ENCODE data around the gene GALNT17. TPM values are rescaled to one million over a fixed set of nuclear protein-coding genes. Genes with fewer than 3 reads are reported as not detected.
"Not testable (repeated sequence)": the region's sequence is repeated elsewhere in the genome, so short reads cannot be mapped to it uniquely, and the experiment has no call there.

The GALNT17 gene
- polyA plus RNA-seq, 1 donor from 2014 or later: 15.7 TPM

DNA sequence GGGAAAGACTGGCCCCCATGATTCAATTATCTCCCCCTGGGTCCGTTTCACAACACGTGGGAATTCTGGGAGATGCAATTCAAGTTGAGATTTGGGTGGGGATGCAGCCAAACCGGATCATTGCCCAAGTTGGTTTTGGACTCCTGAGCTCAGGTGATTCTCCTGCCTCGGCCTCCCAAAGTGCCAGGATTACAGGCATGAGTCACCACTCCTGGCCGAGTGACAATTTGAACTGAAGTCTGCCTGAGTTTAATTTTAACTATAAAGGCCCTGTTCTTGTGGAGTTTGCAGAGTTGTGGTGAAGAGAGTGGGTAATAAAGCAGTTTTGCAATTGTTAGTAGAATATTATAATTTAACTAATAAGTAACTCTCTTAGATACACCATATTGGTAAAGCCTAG, 78.3 kb downstream of the GALNT17 start:
- Histone ChIP-seq H3K4me3 (ENCODE audit: low read length) (no peak overlapping the region), H3K36me3 (ENCODE audit: insufficient read depth, low read length) (no peaks in the 10 kb centered on the region), H2AFZ (ENCODE audit: low read depth, low read length) (no peak overlapping the region), H3K27me3 (ENCODE audit: insufficient read depth, low read depth, low read length) (no peaks in the 10 kb centered on the region), H3K9me2 (ENCODE audit: insufficient read depth, low read length) (no peaks in the 10 kb centered on the region), H4K20me1 (ENCODE audit: insufficient read depth) (no peaks in the 10 kb centered on the region), H3K27ac (ENCODE audit: low read length) (no peak overlapping the region), H3K9me3 (ENCODE audit: low read length) (no peaks in the 10 kb centered on the region), H3K4me2 (ENCODE audit: low read length) (no peak overlapping the region), H3K79me2 (replicated peaks; ENCODE audit: insufficient read depth, low read length) (no peaks in the 10 kb centered on the region), H3F3A (ENCODE audit: insufficient read depth, low read length, poor library complexity, severe bottlenecking) (no peaks in the 10 kb centered on the region), H3K9ac (ENCODE audit: low read length) (no peak overlapping the region)
- TF ChIP-seq SMC3 (conservative IDR thresholded peaks at IDR 0.05; ENCODE audit: poor library complexity) (no peak), EZH2 (IDR thresholded peaks at IDR 0.05; ENCODE audit: borderline replicate concordance, insufficient read depth, low read length, poor library complexity, severe bottlenecking) (no peak), REST (IDR thresholded peaks at IDR 0.05; ENCODE audit: borderline replicate concordance) (no peak), RAD21 (conservative IDR thresholded peaks at IDR 0.05) (no peak), EP300 (conservative IDR thresholded peaks at IDR 0.05; ENCODE audit: poor library complexity, severe bottlenecking) (no peak), POLR2AphosphoS5 (IDR thresholded peaks at IDR 0.05) (no peak), TAF1 (IDR thresholded peaks at IDR 0.05; ENCODE audit: low read depth) (no peak), MXI1 (conservative IDR thresholded peaks at IDR 0.05; ENCODE audit: poor library complexity, severe bottlenecking) (no peak)
- TF ChIP-seq, protein P1, sequence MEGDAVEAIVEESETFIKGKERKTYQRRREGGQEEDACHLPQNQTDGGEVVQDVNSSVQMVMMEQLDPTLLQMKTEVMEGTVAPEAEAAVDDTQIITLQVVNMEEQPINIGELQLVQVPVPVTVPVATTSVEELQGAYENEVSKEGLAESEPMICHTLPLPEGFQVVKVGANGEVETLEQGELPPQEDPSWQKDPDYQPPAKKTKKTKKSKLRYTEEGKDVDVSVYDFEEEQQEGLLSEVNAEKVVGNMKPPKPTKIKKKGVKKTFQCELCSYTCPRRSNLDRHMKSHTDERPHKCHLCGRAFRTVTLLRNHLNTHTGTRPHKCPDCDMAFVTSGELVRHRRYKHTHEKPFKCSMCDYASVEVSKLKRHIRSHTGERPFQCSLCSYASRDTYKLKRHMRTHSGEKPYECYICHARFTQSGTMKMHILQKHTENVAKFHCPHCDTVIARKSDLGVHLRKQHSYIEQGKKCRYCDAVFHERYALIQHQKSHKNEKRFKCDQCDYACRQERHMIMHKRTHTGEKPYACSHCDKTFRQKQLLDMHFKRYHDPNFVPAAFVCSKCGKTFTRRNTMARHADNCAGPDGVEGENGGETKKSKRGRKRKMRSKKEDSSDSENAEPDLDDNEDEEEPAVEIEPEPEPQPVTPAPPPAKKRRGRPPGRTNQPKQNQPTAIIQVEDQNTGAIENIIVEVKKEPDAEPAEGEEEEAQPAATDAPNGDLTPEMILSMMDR (IDR thresholded peaks at IDR 0.05; ENCODE audit: poor library complexity, severe bottlenecking): no peak

DNA sequence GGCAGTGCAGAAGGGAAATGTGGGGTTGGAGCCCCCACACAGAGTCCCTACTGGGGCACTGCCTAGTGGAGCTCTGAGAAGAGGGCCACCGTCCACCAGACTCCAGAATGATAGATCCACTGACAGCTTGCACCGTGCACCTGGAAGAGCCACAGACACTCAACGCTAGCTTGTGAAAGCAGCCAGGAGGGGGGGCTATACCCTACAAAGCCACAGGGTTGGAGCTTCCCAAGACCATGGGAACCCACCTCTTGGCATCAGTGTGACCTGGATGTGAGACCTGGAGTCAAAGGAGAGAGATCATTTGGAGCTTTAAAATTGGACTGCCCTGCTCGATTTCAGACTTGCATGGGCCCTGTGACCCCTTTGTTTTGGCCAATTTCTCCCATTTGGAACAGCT, 80.5 kb downstream of the GALNT17 start:
- not testable (repeated sequence) for H3K4me2 ChIP-seq (ENCODE audit: low read length); H3K9me3 ChIP-seq (ENCODE audit: low read length); H4K20me1 ChIP-seq (ENCODE audit: insufficient read depth); H3K36me3 ChIP-seq (ENCODE audit: insufficient read depth, low read length); H2AFZ ChIP-seq (ENCODE audit: low read depth, low read length); H3K27ac ChIP-seq (ENCODE audit: low read length); H3K9ac ChIP-seq (ENCODE audit: low read length); H3K79me2 ChIP-seq (replicated peaks; ENCODE audit: insufficient read depth, low read length); H3F3A ChIP-seq (ENCODE audit: insufficient read depth, low read length, poor library complexity, severe bottlenecking); H3K27me3 ChIP-seq (ENCODE audit: insufficient read depth, low read depth, low read length); H3K4me3 ChIP-seq (ENCODE audit: low read length); H3K9me2 ChIP-seq (ENCODE audit: insufficient read depth, low read length)

- Histone ChIP-seq H3F3A (ENCODE audit: insufficient read depth, low read length, poor library complexity, severe bottlenecking) (no peaks in the 10 kb centered on the region), H4K20me1 (ENCODE audit: insufficient read depth) (no peaks in the 10 kb centered on the region), H3K27ac (ENCODE audit: low read length) (no peak overlapping the region), H3K9me3 (ENCODE audit: low read length) (peaks cover 6% of the 10 kb centered on the region), H3K4me3 (ENCODE audit: low read length) (no peak overlapping the region), H3K36me3 (ENCODE audit: insufficient read depth, low read length) (no peaks in the 10 kb centered on the region), H3K9ac (ENCODE audit: low read length) (no peak overlapping the region), H3K79me2 (replicated peaks; ENCODE audit: insufficient read depth, low read length) (no peaks in the 10 kb centered on the region), H2AFZ (ENCODE audit: low read depth, low read length) (no peak overlapping the region), H3K27me3 (ENCODE audit: insufficient read depth, low read depth, low read length) (no peaks in the 10 kb centered on the region), H3K9me2 (ENCODE audit: insufficient read depth, low read length) (no peaks in the 10 kb centered on the region), H3K4me2 (ENCODE audit: low read length) (no peak overlapping the region)
- TF ChIP-seq MXI1 (conservative IDR thresholded peaks at IDR 0.05; ENCODE audit: poor library complexity, severe bottlenecking) (no peak), POLR2AphosphoS5 (IDR thresholded peaks at IDR 0.05) (no peak), RAD21 (conservative IDR thresholded peaks at IDR 0.05) (no peak), REST (IDR thresholded peaks at IDR 0.05; ENCODE audit: borderline replicate concordance) (no peak), EP300 (conservative IDR thresholded peaks at IDR 0.05; ENCODE audit: poor library complexity, severe bottlenecking) (no peak), SMC3 (conservative IDR thresholded peaks at IDR 0.05; ENCODE audit: poor library complexity) (no peak), EZH2 (IDR thresholded peaks at IDR 0.05; ENCODE audit: borderline replicate concordance, insufficient read depth, low read length, poor library complexity, severe bottlenecking) (no peak), TAF1 (IDR thresholded peaks at IDR 0.05; ENCODE audit: low read depth) (no peak)
- TF ChIP-seq, protein P1 (IDR thresholded peaks at IDR 0.05; ENCODE audit: poor library complexity, severe bottlenecking): no peak
These were observed 84.3 kb downstream of the GALNT17 start for GRCh38 chr7:71216211-71216610.

Data from neural cell (in vitro differentiated cells).